Heart left ventricle (tissue), 16 donors: ENCODE measurements around the gene ZNF526. TPM values are rescaled to one million over a fixed set of nuclear protein-coding genes. Genes with fewer than 3 reads are reported as not detected.

Experiments
- ATAC-seq, 4 donors: fragments of 200-7000 bp; cut with Tn5 transposase; one replicate each; pipeline ENCODE4 v1.9.1; 2020 to 2022; ENCODE audit warnings: moderate library complexity in 4 of 4, mild to moderate bottlenecking in 3 of 4, moderate number of reproducible peaks in 1 of 4
- DNase-seq, 5 donors: peaks; one replicate each; pipeline ENCODE4 v3.0.0-alpha.2; 2020
- H3K27ac ChIP-seq, 12 donors: fragments of 200-600 bp; sonication (generic) in 4 of 12; one replicate each; pipeline versions ENCODE4 v1.5.0 to v1.8.0; 2016 to 2022; ENCODE audit warnings: mild to moderate bottlenecking in 2 of 12
- H3K27me3 ChIP-seq, 9 donors: fragments of 200-600 bp; sonication (generic) in 2 of 9; one replicate each; pipeline versions ENCODE4 v1.5.1 to v1.8.0; 2016 to 2022; ENCODE audit warnings: mild to moderate bottlenecking in 3 of 9
- H3K36me3 ChIP-seq, 9 donors: fragments of 200-600 bp; sonication (generic) in 2 of 9; one replicate each; pipeline versions ENCODE4 v1.5.0 to v1.8.0; 2018 to 2022; ENCODE audit warnings: mild to moderate bottlenecking in 2 of 9
- H3K4me1 ChIP-seq, 12 donors: fragments of 200-600 bp; sonication (generic) in 4 of 12; one replicate each; pipeline versions ENCODE4 v1.5.0 to v1.8.0; 2016 to 2022; ENCODE audit warnings: mild to moderate bottlenecking in 3 of 12
- H3K4me3 ChIP-seq, 12 donors: fragments of 200-600 bp; sonication (generic) in 4 of 12; one replicate each; pipeline versions ENCODE4 v1.5.0 to v1.8.0; 2017 to 2022; ENCODE audit warnings: mild to moderate bottlenecking in 9 of 12, moderate library complexity in 4 of 12
- H3K9me3 ChIP-seq, 12 donors: fragments of 200-600 bp; sonication (generic) in 4 of 12; one replicate each; pipeline versions ENCODE4 v1.5.0 to v1.8.0; 2016 to 2022; ENCODE audit warnings: mild to moderate bottlenecking in 1 of 12
- CTCF ChIP-seq, 12 donors: fragments of 200-600 bp; sonication (generic) in 4 of 12; IDR thresholded peaks; one replicate each; pipeline versions ENCODE4 v1.5.0 to v1.8.0; 2018 to 2022; ENCODE audit warnings: antibody characterized with exemption in 12 of 12, mild to moderate bottlenecking in 5 of 12
- POLR2A ChIP-seq, 2 donors: fragments of 450-650 bp; IDR thresholded peaks; one replicate each; pipeline ENCODE4 v1.6.1; 2017; ENCODE audit warnings: antibody characterized with exemption in 2 of 2, mild to moderate bottlenecking in 2 of 2, moderate library complexity in 2 of 2
- whole genome bisulfite sequencing, 4 donors: extraction: QIAGEN DNeasy Blood & Tissue Kit in 2 of 4; methylation state at CpG; one replicate each; pipeline versions ENCODE4 v1.1.5 to v1.1.7; 2013 to 2018; 5-methylcytosine and 5-hydroxymethylcytosine counted together
- intact Hi-C, 10 donors: fragments of 100-400 bp; cut with DNase I; formaldehyde crosslinking; loops; one replicate each; pipeline versions ENCODE4 v1.11.1 to v1.14.2; 2022
- polyA plus RNA-seq, 2 donors: library from polyadenylated mRNA; stranded (reverse); fragments of 200-250 nt; gene quantifications; one replicate each; pipeline ENCODE4 v1.2.3, GENCODE V29; 2013
- total RNA-seq, 9 donors: library from RNA; depleted of rRNA in 2 of 9; stranded (reverse); fragments of >200 nt in 2 of 9; fragmentation: NEBNext Ultra II Directional in 3 of 9; extraction: Animal tissue kit (Norgen Biotek cat#: 25700) in 3 of 9; gene quantifications; one replicate each; pipeline versions ENCODE4 v1.1.0 to v1.2.4, GENCODE V29; 2016 to 2023
- donor health status: ischemic (EF 13 %, LVEDD 7.1; RV severe dilation, severe dysfunction).
- donor health status: healthy with polysubstance abuse.
- donor health status: DM: no; HTN: yes; CAD: no.
- donor health status: DM: no; HTN: no; CAD: no.
- donor health status: ischemic (EF 25% LVEDD 6.9; RV normal size, moderate dysfunction).
- donor health status: ischemic (EF 25% LVEDD 5.7; RV mildly dilated, moderate dysfunction).
- donor health status: healthy.
- donor health status: DM: yes; HTN: yes; CAD: no.
- donor health status: ischemic (EF 35%, LVEDD 5.7; RV mildly dilated, moderate dysfunction).
- donor health status: nonischemic (EF 11% LVEDD 7.7; RV severe dilation, severe dysfunction).
- donor health status: DM: yes; HTN: yes; CAD: no.
- donor health status: PGD.
- donor health status: ischemic (EF 29% LVEDD 5.4; RV normal size, mild dysfunction).
- donor health status: nonischemic (EF 23%, LVEDD 6.1; RV moderate dilation, normal function).

Gene ZNF526
- total and polyA plus RNA-seq, 11 donors, result 3.3 to 7.2 (median 5.4) TPM

DNA sequence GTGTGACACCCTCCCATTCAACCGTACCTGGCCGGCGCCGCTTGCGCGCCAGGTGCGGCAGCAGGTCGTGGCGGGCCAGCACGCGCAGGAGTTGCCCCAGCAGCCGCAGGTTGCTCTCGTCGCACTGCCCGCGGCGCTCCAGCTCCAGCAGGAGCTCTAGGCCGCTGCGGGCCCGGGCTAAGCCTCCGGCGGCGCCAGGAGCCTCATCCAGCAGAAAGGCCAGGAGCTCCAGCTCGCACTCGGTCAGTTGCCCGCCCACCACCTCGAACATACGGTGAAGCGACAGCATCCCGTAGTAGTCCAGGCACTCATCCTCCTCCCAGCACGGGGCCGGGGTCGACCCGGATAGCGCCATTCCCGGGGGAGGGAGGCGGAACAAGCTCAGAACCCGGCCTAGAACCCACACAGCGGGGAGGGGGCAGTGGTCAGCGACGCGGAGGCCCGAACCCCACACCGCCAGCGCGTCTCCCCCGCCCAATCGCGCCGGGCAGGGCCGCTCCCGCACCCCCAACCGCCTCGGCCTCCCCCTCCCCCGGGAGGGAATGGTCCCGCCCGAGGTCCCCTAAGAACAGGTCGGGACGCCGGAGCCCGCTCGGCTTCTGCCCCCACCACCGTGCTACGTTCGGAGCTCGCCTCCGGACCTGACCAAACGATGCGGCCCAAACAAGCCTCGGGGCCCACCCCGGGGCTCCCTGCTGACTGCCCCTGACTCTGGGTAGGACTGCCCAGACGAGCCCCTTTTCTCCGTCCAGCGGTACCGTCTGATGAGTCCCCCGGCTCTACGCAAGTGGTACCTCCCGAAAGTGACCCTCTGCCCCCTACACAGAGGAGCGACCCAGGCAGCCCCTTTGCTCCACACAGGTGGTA is 3.2 kb upstream of the ZNF526 start:
- DNase-seq (peak; percentile 43 to 68 (median 52)), ATAC-seq (peak; percentile 1 to 11 (median 10))
- H3K9me3 ChIP-seq, result no peaks in the 10 kb centered on the region
- intact Hi-C loops, result loop anchor here in 2 of 10 donors (1.0 to 10.0 kb wide), 2 partner anchors 41 to 352 kb away; partner anchors contain the start of gene RPS19 (in 1 of the 2)
- TF ChIP-seq CTCF (IDR thresholded peaks at IDR 0.05), result no peak
- TF ChIP-seq POLR2A (IDR thresholded peaks at IDR 0.05), result no peak
- peak overlapping the region; percentile 59 to 95 (median 90) for H3K27ac ChIP-seq
- peaks cover 0 to 33% (median 29%) of the 10 kb centered on the region in 9 donors for H3K36me3 ChIP-seq
- peaks cover 0 to 83% (median 33%) of the 10 kb centered on the region in 12 donors for H3K4me1 ChIP-seq
- WGBS, 4 donors, result 0 to 2% (median 2%) methylated on average over 21 to 79 of the region's 79 CpGs
- peak overlapping the region; percentile 69 to 95 (median 84) for H3K4me3 ChIP-seq
- no peaks in the 10 kb centered on the region for H3K27me3 ChIP-seq

DNA sequence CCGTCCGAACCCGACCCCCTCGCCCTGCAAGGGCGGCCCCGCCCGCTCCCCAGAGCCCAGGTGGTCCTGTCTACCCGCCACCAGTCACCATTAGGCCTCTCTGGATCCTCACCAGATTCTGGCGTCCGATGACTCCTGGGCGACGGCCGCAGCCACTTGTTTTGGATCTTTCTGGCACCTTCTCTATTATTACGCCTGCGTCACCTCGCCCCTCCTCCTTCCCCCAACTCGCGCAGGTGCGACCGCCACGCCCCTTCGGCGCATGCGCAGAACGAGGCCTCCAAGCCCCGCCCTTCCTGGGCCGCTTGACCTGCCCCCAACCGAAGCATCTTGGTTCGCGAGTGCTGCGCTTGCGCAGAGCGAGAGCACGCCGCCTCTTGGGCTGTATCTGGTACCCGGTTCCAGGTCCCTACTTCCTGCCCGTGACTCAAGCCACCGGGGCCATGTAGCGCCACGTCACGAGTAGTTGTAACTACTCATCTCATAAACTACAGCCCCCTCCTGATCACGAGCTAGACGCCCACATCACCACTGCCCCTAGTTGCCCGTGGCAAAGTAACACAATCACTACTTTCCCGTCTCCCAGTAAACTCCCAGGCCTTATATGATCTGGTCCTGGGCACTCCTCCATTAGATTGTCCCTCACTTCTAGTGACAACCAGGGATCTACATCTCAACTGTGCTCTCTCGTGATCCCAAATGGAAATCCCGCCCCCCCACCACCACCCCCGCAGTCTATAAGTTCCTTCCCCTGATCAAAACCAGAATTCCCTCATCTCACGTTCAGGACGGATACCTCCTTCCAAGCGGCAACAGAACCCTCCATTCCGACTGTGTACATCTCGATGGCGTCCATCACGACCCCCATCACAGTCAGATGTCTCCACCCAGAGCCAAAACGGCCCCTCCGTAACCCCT is 2.3 kb upstream of the ZNF526 start, which contains the start of gene DEDD2:
DEDD2 (minus strand) TSS at position 158 of the 918 bp plus-strand sequence. CDS start 670 bp downstream, outside the sequence.
- WGBS, 4 donors, result 17 to 27% (median 19%) methylated on average over 36 to 57 of the region's 57 CpGs
- H3K9me3 ChIP-seq, result no peaks in the 10 kb centered on the region
- peak within 1 kb of the TSS; percentile 69 to 95 (median 84) for H3K4me3 ChIP-seq
- no peaks in the 10 kb centered on the region for H3K27me3 ChIP-seq
- peak in 3 of 12 donors; percentile 5 to 25 (median 15) for TF ChIP-seq CTCF (IDR thresholded peaks at IDR 0.05)
- TF ChIP-seq POLR2A (IDR thresholded peaks at IDR 0.05), result peak; percentile 20 to 74
- peaks cover 0 to 81% (median 34%) of the 10 kb centered on the region in 12 donors for H3K4me1 ChIP-seq
- peak within 1 kb of the TSS; percentile 59 to 95 (median 90) for H3K27ac ChIP-seq
- H3K36me3 ChIP-seq, result peaks cover 0 to 25% (median 22%) of the 10 kb centered on the region in 9 donors
- ATAC-seq (peak; percentile 72 to 88 (median 86)), DNase-seq (peak; percentile 96 to 99 (median 97))
- intact Hi-C loops, result loop anchor here in 2 of 10 donors (1.0 to 10.0 kb wide), 2 partner anchors 41 to 353 kb away; partner anchors contain the start of gene RPS19 (in 1 of the 2)

DNA sequence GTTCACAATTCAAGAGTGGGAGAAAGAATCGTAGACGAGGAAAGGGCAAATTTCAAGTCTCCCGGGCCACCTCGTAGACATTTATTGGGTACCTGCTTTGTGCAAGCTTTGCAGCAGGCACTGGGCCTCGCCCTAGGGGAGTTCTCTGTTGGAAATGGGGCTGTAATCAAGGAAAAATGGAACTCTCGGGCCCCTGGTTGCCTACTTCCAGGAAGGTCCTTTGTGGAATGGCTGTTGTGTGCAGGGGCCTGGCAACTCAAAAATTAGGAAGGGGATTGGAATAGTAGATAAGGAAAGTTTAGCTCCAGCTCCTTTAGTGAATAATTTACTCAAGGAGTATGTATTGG is 612 bp downstream of the ZNF526 start:
- Histone ChIP-seq H3K27ac (peak overlapping the region in 9 of 12 donors; percentile 36 to 93 (median 81)), H3K4me3 (peak overlapping the region; percentile 64 to 98 (median 89)), H3K36me3 (peaks cover 0 to 24% (median 17%) of the 10 kb centered on the region in 9 donors), H3K27me3 (no peaks in the 10 kb centered on the region), H3K9me3 (no peaks in the 10 kb centered on the region), H3K4me1 (peaks cover 0 to 53% (median 33%) of the 10 kb centered on the region in 12 donors)
- no peak for DNase-seq
- WGBS, 4 donors, result 2 to 3% (median 3%) methylated on average over 6 of the region's 6 CpGs
- no peak for ATAC-seq
- intact Hi-C loops, result loop anchor here in 1 of 10 donors (1.0 kb wide), 1 partner anchor 22 kb away; the partner anchor contains the start of gene GSK3A
- TF ChIP-seq POLR2A (IDR thresholded peaks at IDR 0.05) (no peak), CTCF (IDR thresholded peaks at IDR 0.05) (no peak)
